Mammary epithelial cell (primary cell): ENCODE measurements around the gene MTERF1.

Experiments used
- EZH2 ChIP-seq: IDR thresholded peaks from 2 replicates; pipeline ENCODE4 v1.6.1; 2012; ENCODE audit warnings: low read length, inconsistent platforms, borderline replicate concordance
- TF ChIP-seq, protein P1 (sequence below), 2 donors: IDR thresholded peaks in 1 of 2; conservative IDR thresholded peaks in 1 of 2; 2 replicates each; pipeline ENCODE4 v1.5.1; 2011 to 2012; ENCODE audit warnings: inconsistent platforms in 2 of 2, low read length in 2 of 2, mild to moderate bottlenecking in 2 of 2, control low read depth in 1 of 2, low read depth in 1 of 2; ENCODE audit not compliant: insufficient read depth in 1 of 2; ENCODE audit errors: extremely low read depth in 1 of 2

DNA sequence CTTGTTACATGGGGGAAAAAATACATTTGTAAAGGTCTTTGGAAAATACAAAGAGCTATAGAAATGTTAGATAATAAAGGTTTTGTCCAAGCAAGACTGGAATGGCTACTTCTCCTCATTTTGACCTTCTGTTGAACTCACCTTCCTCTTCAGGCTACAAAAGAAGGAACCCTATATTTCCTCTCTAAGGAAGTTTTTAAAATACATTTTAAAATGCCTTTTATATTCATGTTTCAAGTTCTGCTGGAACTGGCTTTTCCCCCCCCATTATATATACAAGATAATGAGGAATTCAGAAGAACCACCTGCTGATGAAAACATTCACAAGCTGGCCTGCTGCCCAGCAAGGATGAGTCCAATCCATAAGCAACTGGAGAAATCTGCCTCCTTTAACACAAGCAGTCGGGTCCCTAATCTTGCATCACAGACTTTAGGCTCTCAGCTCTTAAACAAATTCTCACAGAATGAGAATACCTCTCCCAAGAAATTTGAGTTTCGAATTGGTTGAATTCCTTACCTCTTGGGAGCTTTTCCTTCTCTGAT is 44.6 kb downstream of the MTERF1 start:
- TF ChIP-seq, protein P1, sequence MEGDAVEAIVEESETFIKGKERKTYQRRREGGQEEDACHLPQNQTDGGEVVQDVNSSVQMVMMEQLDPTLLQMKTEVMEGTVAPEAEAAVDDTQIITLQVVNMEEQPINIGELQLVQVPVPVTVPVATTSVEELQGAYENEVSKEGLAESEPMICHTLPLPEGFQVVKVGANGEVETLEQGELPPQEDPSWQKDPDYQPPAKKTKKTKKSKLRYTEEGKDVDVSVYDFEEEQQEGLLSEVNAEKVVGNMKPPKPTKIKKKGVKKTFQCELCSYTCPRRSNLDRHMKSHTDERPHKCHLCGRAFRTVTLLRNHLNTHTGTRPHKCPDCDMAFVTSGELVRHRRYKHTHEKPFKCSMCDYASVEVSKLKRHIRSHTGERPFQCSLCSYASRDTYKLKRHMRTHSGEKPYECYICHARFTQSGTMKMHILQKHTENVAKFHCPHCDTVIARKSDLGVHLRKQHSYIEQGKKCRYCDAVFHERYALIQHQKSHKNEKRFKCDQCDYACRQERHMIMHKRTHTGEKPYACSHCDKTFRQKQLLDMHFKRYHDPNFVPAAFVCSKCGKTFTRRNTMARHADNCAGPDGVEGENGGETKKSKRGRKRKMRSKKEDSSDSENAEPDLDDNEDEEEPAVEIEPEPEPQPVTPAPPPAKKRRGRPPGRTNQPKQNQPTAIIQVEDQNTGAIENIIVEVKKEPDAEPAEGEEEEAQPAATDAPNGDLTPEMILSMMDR (conservative IDR thresholded peaks at IDR 0.05 in 1 of 2, IDR thresholded peaks at IDR 0.05 in 1 of 2; ENCODE audit: extremely low read depth in 1 of 2, insufficient read depth in 1 of 2, low read depth in 1 of 2, low read length in 2 of 2), result no peak
- no peak for TF ChIP-seq EZH2
